SK-N-SH treated with all-trans-retinoic acid at 6 μM for 48 hours (cell line): ENCODE data around the gene RBM39.

Experiments
- GLIS3 ChIP-seq: fragments of 250-450 bp; sonication (Bioruptor Pico); IDR thresholded peaks from 2 replicates; pipeline ENCODE4 v1.5.0; 2020; ENCODE audit warnings: mild to moderate bottlenecking, moderate library complexity
- ZFP3 ChIP-seq: fragments of 250-450 bp; sonication (Bioruptor Pico); IDR thresholded peaks from 2 replicates; pipeline ENCODE4 v1.5.0; 2020; ENCODE audit warnings: mild to moderate bottlenecking, moderate library complexity

DNA sequence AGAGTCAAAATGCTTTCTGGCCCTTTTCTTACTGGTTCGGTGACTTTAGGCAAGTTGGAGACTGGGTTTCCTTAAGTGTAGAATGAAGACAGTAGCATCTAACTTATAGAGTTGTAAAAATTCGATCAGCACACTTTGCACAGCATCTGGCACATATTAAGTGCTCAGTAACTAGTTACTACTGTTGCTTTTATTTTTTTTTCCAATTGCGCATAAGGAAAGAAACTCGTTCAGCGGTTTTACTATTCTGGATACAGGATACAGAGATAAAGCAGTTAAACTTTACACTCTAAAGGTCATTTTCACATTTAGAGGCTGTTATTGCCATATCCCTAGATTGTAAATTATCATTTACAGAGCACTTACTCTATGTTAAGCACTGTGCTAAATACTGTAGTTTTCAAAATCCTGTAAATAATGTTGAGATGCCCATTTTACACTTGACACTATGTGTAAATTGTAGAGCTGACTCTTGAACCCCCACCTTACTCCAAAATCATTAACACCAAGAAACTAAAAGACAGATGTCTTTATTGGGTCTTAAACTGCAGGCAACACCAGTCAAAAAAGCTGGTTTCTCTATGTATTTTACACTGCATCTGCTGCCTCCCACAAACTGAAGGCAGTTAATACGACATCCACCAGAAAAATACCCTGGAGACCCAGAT is 42.0 kb downstream of the RBM39 start:
- no peak for TF ChIP-seq ZFP3 (CRISPR knock-in tag)
- TF ChIP-seq GLIS3 (CRISPR knock-in tag) = no peak
